Measurements from ENCODE around the gene TMEM219.

Gene TMEM219

GRCh38 chr16:29993903-29994599 lies 32.2 kb downstream of the TMEM219 start:
- no peak for TF ChIP-seq CTCF (IDR thresholded peaks at IDR 0.05)
- peak overlapping the region; percentile 98 for H3K4me3 Mint-ChIP-seq
- peaks cover 54% of the 10 kb centered on the region for H3K4me1 Mint-ChIP-seq
- no peaks in the 10 kb centered on the region for H3K9me3 Mint-ChIP-seq
- H3K36me3 Mint-ChIP-seq (ENCODE audit: low read depth) = peaks cover 43% of the 10 kb centered on the region
- peaks cover 3% of the 10 kb centered on the region for H3K27me3 Mint-ChIP-seq (ENCODE audit: low read depth, poor library complexity)
- no peak for DNase-seq
- H3K27ac Mint-ChIP-seq = no peak overlapping the region

- peaks cover 3% of the 10 kb centered on the region for H3K27me3 Mint-ChIP-seq (ENCODE audit: low read depth, poor library complexity)
- DNase-seq = peak; percentile 61
- peak overlapping the region; percentile 98 for H3K4me3 Mint-ChIP-seq
- no peak for TF ChIP-seq CTCF (IDR thresholded peaks at IDR 0.05)
- H3K4me1 Mint-ChIP-seq = peaks cover 52% of the 10 kb centered on the region
- peaks cover 36% of the 10 kb centered on the region for H3K36me3 Mint-ChIP-seq (ENCODE audit: low read depth)
- H3K9me3 Mint-ChIP-seq = no peaks in the 10 kb centered on the region
- H3K27ac Mint-ChIP-seq = no peak overlapping the region
Measured at GRCh38 chr16:29994600-29995323, 32.9 kb downstream of the TMEM219 start.

- peaks cover 3% of the 10 kb centered on the region for H3K27me3 Mint-ChIP-seq (ENCODE audit: low read depth, poor library complexity)
- peak; percentile 85 for DNase-seq
- no peaks in the 10 kb centered on the region for H3K9me3 Mint-ChIP-seq
- H3K36me3 Mint-ChIP-seq (ENCODE audit: low read depth) = peaks cover 29% of the 10 kb centered on the region
- TF ChIP-seq CTCF (IDR thresholded peaks at IDR 0.05) = no peak
- H3K27ac Mint-ChIP-seq = peak within 1 kb of the TSS; percentile 95
- peak within 1 kb of the TSS; percentile 98 for H3K4me3 Mint-ChIP-seq
- peaks cover 49% of the 10 kb centered on the region for H3K4me1 Mint-ChIP-seq
Measured at GRCh38 chr16:29995324-29995910, 33.5 kb downstream of the TMEM219 start, which contains the start of gene HIRIP3. Gene HIRIP3 (minus strand): TSS chr16:29995617. CDS start chr16:29995605, 12 bp downstream.

- peaks cover 44% of the 10 kb centered on the region for H3K4me1 Mint-ChIP-seq
- H3K36me3 Mint-ChIP-seq (ENCODE audit: low read depth) = peaks cover 26% of the 10 kb centered on the region
- no peaks in the 10 kb centered on the region for H3K9me3 Mint-ChIP-seq
- H3K27me3 Mint-ChIP-seq (ENCODE audit: low read depth, poor library complexity) = peaks cover 3% of the 10 kb centered on the region
- no peak for TF ChIP-seq CTCF (IDR thresholded peaks at IDR 0.05)
- H3K27ac Mint-ChIP-seq = peak within 1 kb of the TSS; percentile 95
- DNase-seq = peak; percentile 98
- peak within 1 kb of the TSS; percentile 98 for H3K4me3 Mint-ChIP-seq
Measured at GRCh38 chr16:29995911-29996765, 34.3 kb downstream of the TMEM219 start, which contains the start of gene INO80E. Gene INO80E (plus strand): TSS chr16:29996241. CDS start chr16:29996311, 70 bp downstream.

GRCh38 chr16:29996766-29997250 lies 34.9 kb downstream of the TMEM219 start:
- peaks cover 40% of the 10 kb centered on the region for H3K4me1 Mint-ChIP-seq
- peak overlapping the region; percentile 98 for H3K4me3 Mint-ChIP-seq

More at GRCh38 chr16:29996766-29997250, 34.9 kb downstream of the TMEM219 start:
- TF ChIP-seq CTCF (IDR thresholded peaks at IDR 0.05) = no peak
- H3K9me3 Mint-ChIP-seq = no peaks in the 10 kb centered on the region
- no peak for DNase-seq
- H3K27ac Mint-ChIP-seq = no peak overlapping the region
- peaks cover 3% of the 10 kb centered on the region for H3K27me3 Mint-ChIP-seq (ENCODE audit: low read depth, poor library complexity)
- peaks cover 26% of the 10 kb centered on the region for H3K36me3 Mint-ChIP-seq (ENCODE audit: low read depth)
